Activated gamma-delta T cell treated with anti-CD3 and anti-CD28 coated beads, Interleukin-2, amount 50 U/mL, for 16 hours (primary cell): ENCODE measurements around the gene ALDOA.
"Not testable (repeated sequence)": the region's sequence is repeated elsewhere in the genome, so short reads cannot be mapped to it uniquely, and the experiment has no call there.

Source experiments
- DNase-seq: peaks from one replicate; pipeline ENCODE4 v3.0.0-alpha.2; 2020; ENCODE audit warnings: low read depth

The ALDOA gene

DNA sequence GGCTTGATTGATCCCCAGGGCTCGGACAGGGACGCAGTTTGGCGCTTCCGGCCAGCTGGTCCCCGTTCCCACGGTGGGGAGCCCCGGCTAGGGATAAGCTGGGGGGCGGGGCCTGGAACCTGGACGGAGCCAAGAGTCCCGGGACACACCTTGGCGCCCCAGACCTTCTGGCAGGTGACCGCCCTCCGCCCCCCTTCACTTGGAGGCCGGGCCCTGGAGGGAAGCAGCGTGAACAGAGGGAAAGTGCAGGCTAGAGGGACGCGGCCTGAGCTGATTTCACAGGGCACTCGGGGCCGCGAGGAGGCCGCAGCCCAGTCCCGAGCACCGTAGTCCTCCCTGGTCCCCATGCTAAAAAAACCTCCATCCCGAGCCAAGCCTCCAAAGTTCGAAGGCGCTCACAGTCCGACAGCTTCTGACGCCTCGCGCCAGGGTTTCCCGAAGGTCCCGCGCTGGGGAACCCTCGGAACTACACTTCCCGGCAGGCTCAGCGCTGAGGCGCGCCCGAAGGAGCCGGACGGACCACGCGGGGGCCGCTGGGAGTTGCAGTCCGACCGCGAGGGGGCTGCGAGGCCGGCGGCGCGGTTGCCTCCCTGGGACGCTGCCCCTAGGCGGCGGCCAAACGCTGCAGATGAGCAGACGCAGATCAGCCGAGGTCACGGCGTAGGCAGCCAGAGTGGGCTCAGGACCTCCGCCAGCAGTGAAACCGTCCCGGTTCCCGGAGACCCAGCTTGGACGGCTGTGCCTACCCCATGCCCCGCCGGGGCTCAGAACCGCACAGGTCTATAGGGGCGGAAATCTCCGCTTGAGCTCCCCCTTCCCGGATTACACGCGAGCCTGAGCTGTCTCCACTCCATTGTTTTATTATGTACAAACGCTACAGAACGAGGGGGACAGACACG, 26.2 kb downstream of the ALDOA start, which contains the start of gene TBX6:
Gene TBX6, minus strand, starts transcription at position 451 of the 899 bp plus-strand sequence. CDS start 731 bp downstream, outside the sequence.
- peak; percentile 87 for DNase-seq

DNA sequence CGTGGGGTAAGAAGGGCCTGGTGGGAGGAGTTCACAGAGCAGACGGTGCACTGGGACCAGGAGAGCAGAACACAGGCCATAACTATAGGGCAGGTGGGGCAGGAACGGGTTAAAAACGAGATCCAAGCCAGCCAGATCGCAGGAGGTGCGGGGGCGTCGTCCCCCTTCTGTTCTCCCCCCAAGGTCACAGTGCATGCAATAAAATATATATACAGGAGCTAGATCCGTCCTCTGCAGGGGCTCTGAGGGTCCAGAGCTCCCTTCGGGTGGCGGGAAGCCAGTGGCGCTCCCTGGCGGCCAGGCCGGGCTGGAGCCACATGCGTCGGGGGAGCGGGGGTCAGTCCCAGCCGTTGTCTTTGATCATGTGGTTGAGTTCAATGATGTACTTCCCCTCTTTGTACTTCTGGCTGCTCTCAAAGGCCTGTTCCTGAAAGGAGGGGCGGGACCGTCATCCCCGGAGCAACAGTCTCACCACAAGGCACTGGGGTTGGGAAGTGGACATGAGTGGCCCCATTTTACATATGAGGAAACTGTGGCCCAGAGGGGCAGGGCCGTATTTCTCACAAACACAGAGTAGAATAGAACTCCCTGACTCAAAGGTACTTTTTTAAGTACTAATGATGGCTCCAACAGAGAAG, 26.9 kb downstream of the ALDOA start:
- peak; percentile 45 for DNase-seq

DNA sequence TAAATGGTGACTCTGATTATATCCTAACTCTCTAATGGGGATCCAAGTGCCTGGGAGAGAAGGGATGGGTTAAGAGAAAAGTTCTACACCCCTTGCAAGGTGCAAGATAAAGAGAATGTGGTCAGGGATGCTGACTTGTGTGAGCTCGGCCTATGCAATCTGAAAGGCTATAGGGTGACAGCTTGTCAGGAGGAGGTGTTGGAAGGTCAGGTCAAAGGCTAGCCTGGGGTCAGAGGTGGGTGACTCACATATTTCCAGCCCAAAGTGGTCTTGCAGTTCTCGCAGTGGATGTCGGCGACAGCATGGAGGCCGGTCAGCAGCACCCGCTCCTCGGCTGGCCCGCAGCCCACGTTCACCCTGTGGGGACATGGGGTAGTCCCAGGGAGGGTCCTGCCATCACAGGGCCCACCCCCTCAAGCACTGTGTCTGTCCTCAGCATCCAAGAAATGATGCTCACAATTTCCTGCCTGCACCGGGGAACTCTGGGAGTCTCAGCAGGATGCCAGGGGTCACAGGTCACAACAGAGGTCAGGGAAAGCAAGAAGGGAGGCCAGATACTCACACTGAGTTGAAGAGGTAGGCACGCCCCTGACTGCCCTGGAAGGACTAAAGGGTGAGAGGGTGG, 29.1 kb downstream of the ALDOA start:
- DNase-seq, result no peak

DNA sequence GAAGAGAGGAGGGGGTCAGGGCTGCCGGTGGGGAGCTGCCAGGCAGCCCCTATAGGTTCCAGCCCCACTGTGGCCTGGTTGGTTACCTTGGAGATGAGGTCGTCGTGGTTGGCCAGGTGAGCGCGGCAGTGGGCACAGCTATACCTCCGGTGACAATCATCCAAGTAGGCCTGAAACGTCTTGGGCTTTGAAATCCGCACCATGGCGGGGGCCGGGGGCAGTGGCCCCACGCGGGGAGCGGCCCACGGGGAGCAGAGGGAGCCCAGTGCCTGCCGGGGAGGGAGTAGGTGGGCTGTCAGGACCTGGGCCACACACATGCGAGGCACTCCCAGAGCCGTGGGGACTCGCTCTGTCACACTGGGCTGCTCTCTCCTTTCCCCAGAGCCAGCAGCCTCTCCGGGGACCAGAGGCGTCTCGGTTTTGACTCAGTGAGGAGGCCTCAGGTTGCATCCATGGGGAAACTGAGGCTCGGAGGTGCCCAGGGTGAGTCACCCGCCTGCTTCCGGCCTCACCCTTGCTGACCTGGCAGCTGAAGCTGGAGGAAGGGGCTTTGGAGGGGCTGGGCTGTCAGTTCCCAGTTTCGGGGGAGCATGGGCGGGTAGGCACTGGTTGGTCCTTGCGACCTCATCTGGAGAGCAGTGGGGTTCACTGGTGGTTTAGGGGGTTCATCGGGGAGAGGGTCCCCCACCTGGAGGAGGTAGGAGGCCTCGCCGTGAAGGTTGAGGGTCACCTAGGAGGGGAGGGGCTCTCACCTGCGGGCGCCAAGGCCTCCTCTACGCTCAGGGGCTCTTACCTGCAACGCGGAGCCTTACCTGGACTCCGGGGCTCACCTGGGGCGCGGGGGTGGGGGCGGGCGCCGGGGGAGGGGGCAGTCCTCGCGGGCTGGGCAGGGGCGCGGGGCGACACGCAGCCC, 29.9 kb downstream of the ALDOA start:
- DNase-seq, result no peak

DNA sequence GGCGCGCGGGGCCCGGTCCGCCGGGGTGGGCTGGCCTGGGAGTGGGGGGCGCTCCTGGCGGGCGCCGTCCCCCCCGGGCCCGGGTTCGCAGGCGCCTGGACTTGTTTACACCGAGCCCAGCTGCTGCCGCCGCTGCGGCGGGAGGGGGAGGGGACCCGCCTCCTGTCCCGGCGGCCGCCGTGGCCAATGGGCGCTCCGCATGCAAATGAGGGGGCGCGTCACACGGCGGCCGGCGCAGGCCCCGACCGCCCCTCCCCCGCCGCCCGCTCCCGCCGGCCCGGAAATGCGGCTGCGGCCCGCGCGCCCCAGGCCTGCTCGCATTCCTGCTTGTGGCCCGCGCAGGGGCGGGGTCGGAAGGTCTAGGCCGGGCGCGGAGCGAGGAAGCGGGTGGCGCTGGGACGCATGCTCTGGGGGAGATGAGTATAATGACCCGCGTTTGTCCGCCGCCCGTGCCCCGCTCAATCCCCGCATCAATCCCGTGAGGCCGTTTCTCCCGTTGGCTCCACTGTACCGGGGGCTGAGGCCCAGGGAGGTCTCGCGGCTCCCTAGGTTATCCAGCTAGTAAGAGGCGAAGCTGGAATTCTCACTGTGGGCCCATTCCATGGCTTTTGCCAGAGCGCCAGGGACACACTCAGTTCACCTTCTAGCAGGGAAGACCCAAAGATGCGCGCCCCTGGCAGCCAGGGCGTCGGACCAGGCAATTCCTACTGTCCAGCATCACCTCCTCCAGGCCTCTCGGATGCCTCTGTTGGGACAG, 30.7 kb downstream of the ALDOA start, which contains the start of gene YPEL3:
Gene YPEL3, minus strand, starts transcription at position 109 of the 757 bp plus-strand sequence. CDS start 731 bp downstream, outside the sequence.
- DNase-seq, result peak; percentile 84

DNA sequence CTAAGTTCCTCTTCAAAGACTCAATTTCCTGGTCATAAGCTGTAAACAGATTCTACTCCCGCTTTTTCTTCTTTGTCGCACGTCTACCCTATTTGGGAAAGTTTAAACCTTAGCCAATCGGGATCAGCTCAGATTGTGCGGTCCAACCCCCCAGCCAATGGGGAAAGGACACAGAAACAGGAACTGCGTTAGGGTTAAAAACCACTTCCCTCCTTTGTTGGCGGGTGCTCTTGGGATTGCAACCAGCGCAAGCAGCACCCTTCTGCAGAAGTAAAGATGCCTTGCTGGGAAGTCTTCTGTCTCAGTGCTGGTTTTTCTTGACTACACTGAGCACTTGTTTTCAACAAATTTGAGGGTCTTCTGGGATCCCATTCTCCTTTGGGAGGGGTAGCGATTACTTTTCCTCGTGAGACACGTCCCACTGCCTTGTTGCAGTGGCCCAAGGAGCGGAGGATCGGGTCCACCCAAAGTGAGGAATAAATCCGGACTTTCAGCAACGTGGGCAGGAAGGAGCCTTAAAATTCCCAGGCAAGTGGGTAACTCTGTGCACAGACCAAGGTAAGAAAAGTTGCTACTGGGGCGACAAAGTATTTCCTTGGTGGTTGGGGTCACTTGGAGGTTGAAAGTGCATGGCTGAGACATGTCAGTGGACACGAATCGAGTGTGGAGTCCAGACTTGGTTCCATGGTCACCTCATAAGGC, 31.5 kb downstream of the ALDOA start:
- DNase-seq, result no peak

DNA sequence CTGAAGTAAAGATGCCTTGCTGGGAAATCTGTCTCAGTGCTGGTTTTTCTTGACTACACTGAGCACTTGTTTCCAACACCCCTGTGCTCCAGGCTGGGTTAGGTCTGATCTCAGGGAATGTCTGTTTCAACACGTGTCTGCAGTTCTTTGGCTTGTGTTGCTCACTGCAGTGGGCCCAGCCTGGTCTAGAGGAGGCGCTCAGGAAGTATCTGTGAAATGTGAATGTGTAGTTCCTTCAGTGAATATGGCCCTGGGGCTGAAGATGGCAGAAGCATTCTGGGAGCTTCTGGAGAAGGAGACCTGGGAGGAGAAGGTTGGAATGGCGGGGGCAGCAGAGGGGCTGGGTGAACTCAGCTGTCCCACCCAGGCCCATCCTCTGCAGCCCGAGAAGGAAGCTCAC, 38.5 kb downstream of the ALDOA start:
- DNase-seq, result no peak

DNA sequence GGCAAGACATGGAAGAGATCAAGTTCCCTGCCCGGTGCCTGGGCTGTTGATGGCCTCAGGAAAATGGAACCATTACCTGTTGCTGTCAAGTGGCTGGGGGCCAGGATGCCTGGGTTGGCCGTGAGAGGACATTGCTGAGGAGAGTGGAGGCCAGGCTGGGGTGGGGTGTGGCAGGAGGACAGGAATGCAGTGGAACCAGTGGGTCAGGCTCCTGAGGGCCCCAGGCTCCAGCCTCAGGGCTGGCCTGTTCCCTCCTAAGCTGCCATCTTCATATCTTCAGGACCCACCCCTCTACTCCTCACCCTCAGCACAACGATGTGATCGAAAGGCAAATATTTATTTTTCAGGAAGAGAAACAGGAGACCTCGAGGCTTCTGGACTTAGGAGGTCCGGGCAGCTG, 38.9 kb downstream of the ALDOA start:
- no peak for DNase-seq

DNA sequence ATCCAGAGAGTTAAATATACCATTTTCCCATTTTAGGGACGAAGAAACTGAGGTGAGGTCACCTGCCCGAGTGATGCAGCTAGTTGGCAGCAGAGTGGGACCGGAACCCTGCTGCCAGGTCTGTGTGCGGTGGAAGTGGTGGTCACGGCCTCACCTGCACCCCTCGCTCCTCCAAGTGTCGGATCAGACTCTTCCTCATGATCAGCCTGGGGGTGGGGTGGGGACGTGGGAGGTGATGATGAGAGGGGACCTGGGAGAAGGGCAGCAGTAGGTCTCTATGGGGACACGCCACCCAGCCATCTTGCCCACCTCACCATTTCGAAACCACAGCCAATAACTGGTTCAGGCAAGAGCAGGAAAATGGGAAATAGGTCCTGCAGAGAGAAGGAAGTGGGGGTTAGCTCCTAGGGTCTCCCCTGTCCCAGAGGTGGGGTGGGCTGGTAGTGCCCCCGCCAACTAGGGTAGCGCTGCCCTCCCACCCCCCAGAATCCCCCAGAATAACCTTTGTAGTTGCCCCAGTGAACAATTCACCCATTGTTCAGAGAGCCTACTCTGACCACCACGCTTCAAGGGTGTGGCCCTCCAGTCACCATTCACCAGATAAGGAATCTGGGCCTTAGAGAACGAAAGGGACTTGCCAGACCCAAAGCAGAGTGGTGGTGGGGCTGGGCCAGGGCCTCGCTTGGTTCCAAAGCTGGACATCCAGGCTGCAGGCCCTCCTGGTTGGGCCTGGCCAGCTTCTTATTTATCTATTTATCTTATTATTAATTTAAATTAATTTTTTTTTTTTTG, 42.7 kb downstream of the ALDOA start:
- DNase-seq, result no peak

DNA sequence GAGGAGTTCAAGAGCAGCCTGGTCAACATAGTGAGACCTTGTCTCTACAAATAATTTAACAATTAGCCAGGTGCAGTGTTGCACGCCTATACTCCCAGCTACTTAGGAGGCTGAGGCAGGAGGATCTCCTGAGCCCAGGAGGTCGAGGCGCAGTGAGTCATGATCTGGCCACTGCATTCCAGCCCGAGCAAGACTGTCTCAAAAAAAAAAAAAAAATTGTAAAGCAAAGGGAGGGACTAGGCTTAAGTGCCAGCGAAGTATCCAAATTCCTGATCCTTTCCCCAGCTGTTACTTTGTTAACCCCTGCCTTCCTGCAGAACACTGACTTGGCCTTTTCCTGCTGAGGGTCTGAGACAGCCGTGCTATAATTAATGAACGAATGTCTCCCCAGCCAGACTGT, 45.1 kb downstream of the ALDOA start:
- DNase-seq, result no peak

DNA sequence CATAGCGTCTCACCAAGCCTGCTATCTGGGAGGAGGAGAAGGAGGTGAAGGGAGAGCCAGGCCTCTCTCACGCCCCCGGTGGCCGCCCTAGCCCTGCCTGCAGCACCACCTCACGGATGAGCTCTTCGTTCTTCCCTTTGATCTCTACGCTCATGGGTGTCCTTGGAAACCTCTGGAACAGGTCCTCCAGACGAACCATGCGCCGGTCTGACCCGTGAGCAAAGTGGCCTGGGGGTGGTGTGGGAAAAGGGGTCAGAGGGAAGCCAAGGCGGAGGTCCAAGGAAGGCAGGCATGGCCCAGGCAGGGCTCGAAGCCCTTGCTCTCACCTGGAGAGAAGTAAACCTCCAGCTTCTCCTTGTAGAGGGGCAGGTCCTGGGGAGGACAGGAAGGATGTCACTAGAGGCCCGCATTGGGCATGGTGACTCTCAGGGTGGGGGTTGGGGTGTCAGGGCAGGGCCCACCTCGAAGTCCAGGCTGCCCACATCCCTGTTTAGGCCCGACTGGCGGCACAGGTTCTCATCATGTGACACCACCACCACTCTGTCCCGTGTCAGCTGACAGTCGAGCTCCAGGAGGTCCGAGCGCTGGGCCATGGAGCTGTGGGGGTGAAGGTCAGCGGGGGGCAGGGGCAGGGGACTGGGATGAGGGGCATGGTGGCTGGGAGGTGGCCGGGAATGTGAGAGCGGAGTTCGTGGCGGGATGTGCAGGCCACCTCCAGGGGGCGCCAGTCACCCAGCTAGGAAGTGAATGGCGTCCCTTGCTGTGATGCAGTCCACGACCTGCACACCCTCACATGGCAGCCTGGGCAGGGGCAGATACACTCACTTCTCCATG, 46.9 kb downstream of the ALDOA start:
- peak; percentile 27 for DNase-seq

DNA sequence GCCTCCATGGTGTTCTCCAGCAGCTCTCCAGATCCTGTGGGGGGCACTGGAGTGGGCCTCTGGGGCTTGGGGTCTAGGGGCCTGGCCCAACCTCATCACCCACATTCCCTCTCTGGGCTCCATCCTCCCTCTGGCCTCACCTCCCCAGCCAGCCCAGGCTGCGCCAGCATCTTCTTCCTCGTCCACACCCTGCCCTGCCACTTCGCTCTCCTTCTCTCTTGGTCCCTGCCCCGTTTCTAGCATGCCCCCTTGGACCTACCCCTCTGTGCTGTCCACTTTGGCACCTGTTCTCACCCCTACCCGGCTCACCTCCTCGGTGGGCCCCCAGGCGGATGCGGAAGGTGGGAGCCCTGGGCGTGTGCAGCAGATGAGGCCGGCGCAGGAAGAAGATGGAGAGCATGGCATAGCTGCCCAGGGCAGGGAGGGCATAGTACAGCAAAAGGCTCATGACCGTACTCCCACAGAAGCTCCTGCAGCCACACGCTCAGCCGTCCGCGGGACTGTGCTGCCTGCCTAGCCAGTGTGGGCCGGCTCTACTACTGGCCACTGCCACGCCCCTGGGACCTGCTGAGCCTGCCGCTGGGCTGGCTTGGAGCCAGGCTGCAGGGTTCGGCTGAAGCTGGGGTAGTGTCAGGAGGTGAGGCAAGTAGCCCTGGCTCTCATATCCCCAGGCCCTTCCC, 47.6 kb downstream of the ALDOA start, which contains the start of gene GDPD3:
Gene GDPD3, minus strand, starts transcription at position 507 of the 680 bp plus-strand sequence. Its CDS starts 59 bp downstream, at position 448.
- DNase-seq, result no peak

DNA sequence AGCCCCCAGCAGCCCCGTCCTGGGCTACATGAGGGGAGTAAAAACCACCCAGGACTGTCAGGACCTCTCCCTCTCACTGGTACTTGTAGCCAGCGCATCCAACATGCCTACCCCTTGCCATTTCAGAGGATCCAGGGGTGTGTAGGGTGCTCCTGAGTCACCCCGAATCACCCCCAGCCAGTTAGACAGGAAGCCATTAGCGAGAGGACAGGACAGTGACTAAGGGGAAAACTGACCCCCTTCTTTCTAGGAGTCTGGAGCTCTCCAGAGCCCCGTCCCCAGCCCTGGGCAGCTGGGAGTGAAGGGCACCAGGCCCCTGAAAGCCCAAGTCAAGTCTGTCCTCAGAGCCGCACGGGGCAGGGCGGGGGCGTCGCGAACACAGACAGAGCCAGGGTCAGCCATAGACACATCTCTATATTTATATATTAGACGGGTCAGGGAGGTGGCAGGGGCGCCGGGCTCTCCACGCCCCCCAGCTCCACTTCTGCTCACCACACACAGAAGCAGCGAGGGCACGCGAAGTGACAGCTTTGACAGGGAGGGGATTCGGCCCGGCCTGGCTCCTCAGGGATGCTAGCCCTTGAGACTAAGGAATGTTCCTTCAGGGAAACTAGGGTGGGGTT, 48.3 kb downstream of the ALDOA start:
- DNase-seq, result no peak

DNA sequence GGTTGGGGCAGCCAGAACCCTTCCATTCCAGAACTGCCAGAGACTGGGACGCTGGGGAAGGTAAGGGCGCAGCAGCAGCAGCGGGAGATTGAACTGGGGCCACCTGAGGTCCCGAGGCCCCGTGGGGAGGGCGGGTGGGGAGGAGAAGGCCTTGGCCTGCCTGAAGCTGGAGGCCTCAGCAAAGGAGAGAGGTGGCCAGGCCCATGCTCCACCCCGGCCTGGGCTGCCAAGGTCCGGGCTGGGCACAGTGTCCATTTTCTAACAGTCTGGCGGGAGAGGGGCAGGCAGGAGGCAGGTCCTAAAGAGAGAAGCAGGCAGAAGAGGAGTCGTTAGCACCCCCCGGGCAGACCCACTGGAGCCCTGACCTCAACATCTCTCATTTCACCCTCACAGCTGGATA, 48.9 kb downstream of the ALDOA start:
- DNase-seq, result no peak

DNA sequence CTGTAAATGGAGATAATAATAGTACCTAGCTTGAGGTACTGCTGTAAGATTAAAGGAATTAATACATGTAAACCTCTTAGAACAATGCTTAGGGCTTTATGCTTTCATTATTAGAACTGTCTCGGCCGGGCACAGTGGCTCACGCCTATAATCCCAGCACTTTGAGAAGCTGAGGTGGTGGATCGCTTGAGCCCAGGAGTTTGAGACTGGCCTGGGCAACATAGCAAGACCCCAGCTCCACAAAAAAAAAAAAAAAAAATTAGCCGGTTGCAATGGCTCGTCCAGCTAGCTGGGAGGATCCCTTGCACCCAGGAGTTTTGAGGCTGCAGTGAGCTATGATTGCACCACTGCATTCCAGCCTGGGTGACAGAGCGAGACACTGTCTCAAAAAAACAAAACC, 49.3 kb downstream of the ALDOA start:
- not testable (repeated sequence) for DNase-seq

DNA sequence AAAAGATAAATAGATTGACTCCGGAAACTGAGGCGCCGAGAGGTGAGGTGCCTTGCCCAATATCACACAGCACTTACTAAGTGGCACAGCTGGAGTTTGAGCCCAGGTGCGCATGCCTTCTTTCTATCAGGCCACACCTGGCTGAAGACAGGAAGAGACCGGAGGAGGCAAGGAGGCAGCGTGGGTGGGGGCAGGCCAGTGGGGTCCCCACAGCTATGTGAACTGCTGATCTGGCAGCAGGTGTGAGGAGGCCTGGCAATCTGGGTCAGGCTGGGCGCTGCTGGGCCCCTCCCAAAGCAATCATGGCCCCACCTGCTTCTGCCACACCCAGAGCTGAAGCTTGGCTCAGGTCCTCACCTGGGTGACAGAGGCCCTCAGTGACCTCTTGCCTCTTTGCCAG, 49.7 kb downstream of the ALDOA start:
- DNase-seq, result no peak
